ENCODE measurements around the gene RHOF.

DNA sequence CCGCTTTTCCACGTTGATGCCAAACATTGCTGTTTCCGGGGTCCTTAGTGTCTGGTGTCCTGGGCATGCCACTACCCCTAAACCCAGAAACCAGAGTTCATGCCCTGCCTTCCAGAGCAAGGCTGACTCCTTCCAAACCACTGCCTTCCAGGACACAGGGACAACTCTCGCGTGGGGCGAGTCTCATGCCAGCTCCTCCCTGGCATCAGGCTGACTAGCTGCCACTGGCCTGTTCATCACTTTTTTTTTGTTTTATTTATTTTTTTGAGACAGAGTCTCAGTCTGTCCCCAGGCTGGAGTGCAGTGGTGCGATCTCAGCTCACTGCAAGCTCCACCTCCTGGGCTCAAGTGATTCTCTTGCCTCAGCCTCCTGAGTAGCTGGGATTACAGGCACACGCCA lies 15.1 kb upstream of the RHOF start:
- TF ChIP-seq, protein P1, sequence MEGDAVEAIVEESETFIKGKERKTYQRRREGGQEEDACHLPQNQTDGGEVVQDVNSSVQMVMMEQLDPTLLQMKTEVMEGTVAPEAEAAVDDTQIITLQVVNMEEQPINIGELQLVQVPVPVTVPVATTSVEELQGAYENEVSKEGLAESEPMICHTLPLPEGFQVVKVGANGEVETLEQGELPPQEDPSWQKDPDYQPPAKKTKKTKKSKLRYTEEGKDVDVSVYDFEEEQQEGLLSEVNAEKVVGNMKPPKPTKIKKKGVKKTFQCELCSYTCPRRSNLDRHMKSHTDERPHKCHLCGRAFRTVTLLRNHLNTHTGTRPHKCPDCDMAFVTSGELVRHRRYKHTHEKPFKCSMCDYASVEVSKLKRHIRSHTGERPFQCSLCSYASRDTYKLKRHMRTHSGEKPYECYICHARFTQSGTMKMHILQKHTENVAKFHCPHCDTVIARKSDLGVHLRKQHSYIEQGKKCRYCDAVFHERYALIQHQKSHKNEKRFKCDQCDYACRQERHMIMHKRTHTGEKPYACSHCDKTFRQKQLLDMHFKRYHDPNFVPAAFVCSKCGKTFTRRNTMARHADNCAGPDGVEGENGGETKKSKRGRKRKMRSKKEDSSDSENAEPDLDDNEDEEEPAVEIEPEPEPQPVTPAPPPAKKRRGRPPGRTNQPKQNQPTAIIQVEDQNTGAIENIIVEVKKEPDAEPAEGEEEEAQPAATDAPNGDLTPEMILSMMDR (IDR thresholded peaks at IDR 0.05) = no peak
- no peak for TF ChIP-seq POLR2A (IDR thresholded peaks at IDR 0.05)
